ENCODE results near the gene PGRMC2. TPM values are rescaled to one million over a fixed set of nuclear protein-coding genes. Genes with fewer than 3 reads are reported as not detected.

The PGRMC2 gene
- polyA plus RNA-seq, 3 donors: 6.3 to 13.9 (median 7.3) TPM

- 61% methylated on average over 2 of the region's 2 CpGs for WGBS (ENCODE audit: insufficient coverage)
- H3K9ac ChIP-seq (ENCODE audit: insufficient read depth, low read length, poor library complexity, severe bottlenecking): no peak overlapping the region
- no peaks in the 10 kb centered on the region for H3K79me2 ChIP-seq (ENCODE audit: insufficient read depth, low read length)
- H3K4me2 ChIP-seq (replicated peaks; ENCODE audit: extremely low read depth, low read length, poor library complexity, severe bottlenecking): no peak overlapping the region
- H2AFZ ChIP-seq (ENCODE audit: insufficient read depth, low read depth, low read length, poor library complexity, severe bottlenecking): no peak overlapping the region
- TF ChIP-seq CTCF (IDR thresholded peaks at IDR 0.05): no peak
- Mint-ChIP-seq H3K36me3 (no peaks in the 10 kb centered on the region), H3K9me3 (peaks cover 0 to 8% (median 2%) of the 10 kb centered on the region in 7 donors), H3K4me3 (no peak overlapping the region), H3K27ac (no peak overlapping the region), H3K4me1 (no peaks in the 10 kb centered on the region), H3K27me3 (ENCODE audit: low read depth in 3 of 3) (no peaks in the 10 kb centered on the region)
- no peaks in the 10 kb centered on the region for H4K20me1 ChIP-seq (ENCODE audit: insufficient read depth, low read length)
- no peaks in the 10 kb centered on the region for H3K4me1 ChIP-seq (ENCODE audit: control insufficient read depth in 1 of 2, insufficient read depth in 2 of 2, low read length in 2 of 2)
- intact Hi-C loops (cut with micrococcal nuclease): no loop called here
- DNase-seq: no peak
- H3K4me3 ChIP-seq (replicated peaks in 1 of 3; ENCODE audit: low read depth in 2 of 3, low read length in 3 of 3): no peak overlapping the region
- no peaks in the 10 kb centered on the region for H3K9me3 ChIP-seq (replicated peaks in 1 of 2; ENCODE audit: control insufficient read depth in 1 of 2, insufficient read depth in 1 of 2, low read length in 2 of 2)
- no peak overlapping the region for H3K27ac ChIP-seq (ENCODE audit: low read depth in 1 of 2, low read length in 2 of 2)
- no peaks in the 10 kb centered on the region for H3K36me3 ChIP-seq (replicated peaks in 1 of 2; ENCODE audit: control insufficient read depth in 1 of 2, insufficient read depth in 2 of 2, low read length in 2 of 2)
- no peaks in the 10 kb centered on the region for H3K27me3 ChIP-seq (ENCODE audit: control insufficient read depth in 2 of 2, insufficient read depth in 2 of 2, low read length in 2 of 2)
Observed at GRCh38 chr4:128322986-128323385, 35.4 kb upstream of the PGRMC2 start.

GRCh38 chr4:128322311-128322710 is 34.7 kb upstream of the PGRMC2 start:
- Histone ChIP-seq H3K4me2 (replicated peaks; ENCODE audit: extremely low read depth, low read length, poor library complexity, severe bottlenecking) (no peak overlapping the region), H3K27ac (ENCODE audit: low read depth in 1 of 2, low read length in 2 of 2) (no peak overlapping the region), H3K9ac (ENCODE audit: insufficient read depth, low read length, poor library complexity, severe bottlenecking) (no peak overlapping the region), H2AFZ (ENCODE audit: insufficient read depth, low read depth, low read length, poor library complexity, severe bottlenecking) (no peak overlapping the region), H4K20me1 (ENCODE audit: insufficient read depth, low read length) (no peaks in the 10 kb centered on the region), H3K4me1 (ENCODE audit: control insufficient read depth in 1 of 2, insufficient read depth in 2 of 2, low read length in 2 of 2) (no peaks in the 10 kb centered on the region), H3K27me3 (ENCODE audit: control insufficient read depth in 2 of 2, insufficient read depth in 2 of 2, low read length in 2 of 2) (no peaks in the 10 kb centered on the region), H3K9me3 (replicated peaks in 1 of 2; ENCODE audit: control insufficient read depth in 1 of 2, insufficient read depth in 1 of 2, low read length in 2 of 2) (no peaks in the 10 kb centered on the region), H3K36me3 (replicated peaks in 1 of 2; ENCODE audit: control insufficient read depth in 1 of 2, insufficient read depth in 2 of 2, low read length in 2 of 2) (no peaks in the 10 kb centered on the region), H3K4me3 (replicated peaks in 1 of 3; ENCODE audit: low read depth in 2 of 3, low read length in 3 of 3) (no peak overlapping the region), H3K79me2 (ENCODE audit: insufficient read depth, low read length) (no peaks in the 10 kb centered on the region)
- no peak for DNase-seq
- Mint-ChIP-seq H3K4me1 (no peaks in the 10 kb centered on the region), H3K4me3 (no peak overlapping the region), H3K27ac (no peak overlapping the region), H3K27me3 (ENCODE audit: low read depth in 3 of 3) (no peaks in the 10 kb centered on the region), H3K36me3 (no peaks in the 10 kb centered on the region), H3K9me3 (peaks cover 0 to 5% (median 2%) of the 10 kb centered on the region in 7 donors)
- intact Hi-C loops (cut with micrococcal nuclease): no loop called here
- no peak for TF ChIP-seq CTCF (IDR thresholded peaks at IDR 0.05)
- WGBS (ENCODE audit: insufficient coverage): 100% methylated on average over 2 of the region's 2 CpGs

Data from CD14-positive monocyte (primary cell).